Activated T-cell treated with anti-CD3 and anti-CD28 coated beads for 1 hour (primary cell): ENCODE results near the gene MESD.
A peak's percentile ranks its signal among the peaks of the same experiment; 100 is the strongest.

ENCODE experiments used
- DNase-seq: peaks from one replicate; pipeline ENCODE4 v3.0.0-alpha.2; 2020; ENCODE audit warnings: low read depth

The MESD gene

GRCh38 chr15:81015621-81016488 lies 26.2 kb upstream of the MESD start:
- no peak for DNase-seq

DNA sequence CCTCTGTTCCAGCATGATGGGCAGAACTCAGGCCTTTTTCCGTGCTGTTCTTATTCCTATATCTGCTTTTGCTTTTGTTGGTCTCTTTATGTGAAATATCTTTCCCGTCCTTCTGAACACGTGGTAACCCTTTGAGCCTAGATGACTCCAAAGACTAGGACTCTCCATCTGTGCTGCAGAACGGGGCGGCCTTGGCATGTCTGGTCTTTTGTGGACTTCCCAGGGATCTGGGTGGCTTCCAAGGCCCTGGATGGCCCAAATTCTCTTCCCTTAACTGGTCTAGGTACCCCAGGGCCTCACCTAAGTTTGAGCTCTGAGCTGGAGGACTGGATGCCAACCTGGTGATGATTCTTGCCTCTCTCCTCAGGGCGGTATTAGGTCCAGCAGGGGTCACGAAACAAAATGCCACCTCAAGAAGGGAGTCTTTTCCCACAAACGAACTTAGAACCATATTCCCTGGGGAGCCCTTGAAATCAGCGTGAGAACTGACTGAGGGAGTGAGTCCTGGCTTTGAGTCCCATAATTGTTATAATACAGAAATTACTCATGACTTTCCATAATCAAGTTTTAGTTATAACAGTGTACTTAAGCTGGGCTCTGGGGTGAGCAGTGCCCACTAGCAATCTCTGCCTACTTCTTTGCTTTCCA lies 25.0 kb upstream of the MESD start:
- DNase-seq: no peak

- DNase-seq: no peak
Observed at GRCh38 chr15:81013396-81013929, 23.8 kb upstream of the MESD start.

DNA sequence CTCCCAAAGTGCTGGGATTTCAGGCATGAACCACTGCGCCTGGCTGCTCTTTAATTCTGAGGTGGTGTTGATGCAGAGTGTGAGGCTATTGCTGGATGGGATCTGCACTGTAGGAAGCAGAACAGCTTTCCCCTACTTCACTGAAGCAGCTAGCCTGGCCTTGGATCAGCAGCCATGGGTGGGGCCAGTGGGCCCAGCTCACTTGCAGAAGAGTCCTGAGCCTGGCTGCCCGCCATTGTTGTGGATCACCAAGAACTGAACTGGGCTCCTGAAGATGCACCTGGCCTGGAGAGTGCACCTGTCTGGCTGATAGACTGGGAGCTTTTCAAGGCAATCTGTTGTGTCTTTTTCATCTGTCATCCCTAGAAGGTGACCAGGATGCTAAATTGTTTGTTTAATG lies 23.0 kb upstream of the MESD start:
- DNase-seq: no peak

- DNase-seq: no peak
Observed at GRCh38 chr15:81011593-81011992, 22.0 kb upstream of the MESD start.

- DNase-seq: no peak
Observed at GRCh38 chr15:81010086-81010485, 20.5 kb upstream of the MESD start.

DNA sequence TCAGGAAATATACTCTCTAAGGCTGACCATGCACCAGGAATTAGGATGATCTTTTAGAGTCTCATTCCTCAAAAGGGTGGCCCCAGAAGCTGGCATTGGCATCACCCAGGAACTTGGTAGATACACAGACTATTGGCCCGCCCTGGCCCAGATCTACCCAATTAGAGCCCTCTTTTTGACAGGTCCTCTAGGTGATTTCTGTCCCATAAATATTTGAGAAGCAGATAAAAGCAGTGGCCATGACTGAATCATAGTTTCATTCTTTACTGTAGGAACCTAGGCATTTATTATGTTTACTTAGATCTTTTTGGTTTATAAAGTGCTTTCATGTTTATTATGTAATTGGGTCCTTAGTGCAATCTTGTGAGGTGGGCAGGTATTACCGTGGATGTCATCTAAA lies 18.7 kb upstream of the MESD start:
- no peak for DNase-seq

- no peak for DNase-seq
Observed at GRCh38 chr15:81007428-81008064, 17.9 kb upstream of the MESD start.

- DNase-seq: no peak
Observed at GRCh38 chr15:81006124-81006523, 16.5 kb upstream of the MESD start.

GRCh38 chr15:81003097-81003350 lies 13.4 kb upstream of the MESD start:
- DNase-seq: no peak

GRCh38 chr15:81002331-81003096 lies 12.9 kb upstream of the MESD start:
- DNase-seq: no peak

DNA sequence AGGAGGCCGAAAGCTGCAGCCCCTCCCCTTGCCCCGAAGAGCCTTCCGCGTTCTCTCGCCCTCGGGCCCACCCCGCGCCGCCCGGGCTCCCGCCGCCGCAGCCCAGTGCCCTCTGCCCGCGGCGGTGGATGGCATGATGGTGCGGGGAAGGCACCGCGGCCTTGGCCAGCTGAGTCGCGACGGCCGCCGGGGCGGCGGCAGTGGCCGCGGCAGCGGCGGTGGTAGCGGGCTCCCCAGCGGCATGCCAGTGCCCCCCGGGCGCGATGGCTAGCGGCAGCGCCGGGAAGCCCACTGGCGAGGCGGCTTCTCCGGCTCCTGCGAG lies 12.4 kb upstream of the MESD start:
- no peak for DNase-seq

- DNase-seq: peak; percentile 28
Observed at GRCh38 chr15:81001152-81002008, 11.8 kb upstream of the MESD start.

GRCh38 chr15:81000624-81001151 lies 11.1 kb upstream of the MESD start, which contains the start of gene TLNRD1:
Gene TLNRD1, plus strand, starts transcription at chr15:81000923. Its CDS starts 1,349 bp downstream, at chr15:81002272.
- peak; percentile 67 for DNase-seq

- DNase-seq: no peak
Observed at GRCh38 chr15:81000144-81000623, 10.6 kb upstream of the MESD start.

GRCh38 chr15:80999623-81000036 lies 10.0 kb upstream of the MESD start:
- no peak for DNase-seq

DNA sequence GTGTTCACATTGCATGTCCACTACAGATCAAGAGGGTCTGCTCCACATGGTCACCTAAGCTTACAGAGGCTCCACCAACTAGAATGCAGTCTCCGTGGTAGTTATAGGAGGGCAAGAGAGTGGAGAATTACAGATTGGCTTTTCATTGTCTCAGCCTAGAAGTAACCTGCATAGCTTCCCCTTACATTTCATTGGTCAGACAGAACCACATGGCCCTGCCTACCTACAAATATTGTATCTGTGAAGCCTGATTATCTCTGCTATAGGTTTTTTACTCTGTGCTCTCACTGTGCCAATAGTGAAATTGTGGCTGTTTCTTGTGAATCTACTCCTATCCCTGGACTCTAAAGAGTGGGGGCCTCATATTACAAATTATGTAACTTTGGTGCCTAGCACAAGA lies 8.6 kb upstream of the MESD start:
- DNase-seq: no peak

DNA sequence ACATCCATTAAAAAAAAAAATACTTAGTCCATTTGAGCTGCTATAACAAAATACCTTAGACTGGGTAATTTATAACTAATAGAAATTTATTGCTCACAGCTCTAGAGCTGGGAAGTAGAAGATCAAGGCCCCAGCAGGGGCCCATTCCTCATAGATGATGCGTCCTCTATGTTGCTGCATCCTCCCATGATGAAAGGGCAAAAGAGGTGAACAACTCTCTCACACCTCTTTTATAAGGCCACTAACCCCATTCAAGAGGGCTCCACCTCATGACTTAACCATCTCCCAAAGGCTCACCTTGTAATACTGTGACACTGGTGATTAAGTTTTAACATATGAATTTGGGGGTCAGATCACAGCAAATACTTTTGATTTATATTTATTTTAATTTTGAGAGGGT lies 8.1 kb upstream of the MESD start:
- DNase-seq: no peak

DNA sequence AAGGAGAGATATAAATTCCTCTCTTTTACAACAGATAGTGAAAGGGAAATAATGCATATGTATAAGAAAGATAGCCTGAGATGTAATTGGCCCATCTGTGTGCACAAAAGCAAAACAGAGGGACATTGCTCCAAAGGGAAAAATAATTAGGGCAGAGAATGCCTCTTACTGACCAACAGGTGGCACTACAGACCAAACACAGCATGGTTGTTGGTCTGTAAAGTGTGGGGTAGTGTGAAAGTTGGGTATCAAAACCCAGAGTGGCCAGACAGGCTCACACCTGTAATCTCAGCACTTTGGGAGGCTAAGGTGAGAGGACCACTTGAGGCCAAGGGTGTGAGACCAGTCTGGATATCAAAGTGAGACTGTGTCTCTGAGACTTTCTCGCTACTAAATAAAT lies 6.6 kb upstream of the MESD start:
- DNase-seq: no peak

- no peak for DNase-seq
Observed at GRCh38 chr15:80992441-80992840, 2.8 kb upstream of the MESD start.

DNA sequence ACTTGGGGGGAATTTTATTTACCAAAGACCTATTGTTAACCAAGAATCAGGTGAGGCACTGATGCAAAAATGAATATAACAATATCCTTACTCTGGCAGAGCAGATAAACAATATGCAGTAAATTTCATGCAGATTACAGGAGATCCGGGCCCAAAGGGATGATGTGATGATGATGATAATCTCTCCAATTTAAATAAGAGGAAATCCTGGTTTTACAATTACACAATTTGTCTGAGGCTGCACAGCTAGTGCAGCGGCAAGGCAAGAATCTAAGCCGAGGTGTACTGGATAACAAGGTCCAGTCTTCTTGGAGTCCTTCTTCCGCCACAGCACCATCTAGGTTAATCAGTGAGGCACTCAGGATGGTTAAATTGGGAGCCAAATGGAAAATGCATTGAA lies 2.4 kb upstream of the MESD start:
- no peak for DNase-seq
